ENCODE results near the gene RUNX2. TPM values are rescaled to one million over a fixed set of nuclear protein-coding genes. Genes with fewer than 3 reads are reported as not detected.
"Not testable (repeated sequence)": the region's sequence is repeated elsewhere in the genome, so short reads cannot be mapped to it uniquely, and the experiment has no call there.

The RUNX2 gene
- total RNA-seq, 1 donor from 2014 or later, result 26.1 TPM

GRCh38 chr6:45667766-45668165, 339.6 kb downstream of the RUNX2 start:
- peaks cover 5% of the 10 kb centered on the region for H3K36me3 Mint-ChIP-seq (ENCODE audit: low read depth, unreplicated experiment)
- no peak overlapping the region for H3K9ac ChIP-seq (ENCODE audit: low read length)
- H3K27me3 ChIP-seq (ENCODE audit: insufficient read depth, low read length), result no peaks in the 10 kb centered on the region
- H3K4me3 Mint-ChIP-seq (ENCODE audit: unreplicated experiment), result no peak overlapping the region
- no peak for TF ChIP-seq CTCF (IDR thresholded peaks at IDR 0.05; ENCODE audit: insufficient read depth, low read depth, low read length)
- no peak for TF ChIP-seq EZH2 (IDR thresholded peaks at IDR 0.05; ENCODE audit: insufficient read depth, low read length)
- H3K9me3 ChIP-seq (ENCODE audit: insufficient read depth, low read depth, low read length), result no peaks in the 10 kb centered on the region
- H3K27me3 Mint-ChIP-seq (ENCODE audit: low read depth, unreplicated experiment), result peaks cover 5% of the 10 kb centered on the region
- H3K27ac Mint-ChIP-seq (ENCODE audit: unreplicated experiment), result no peak overlapping the region
- H3K9me3 Mint-ChIP-seq (ENCODE audit: unreplicated experiment), result peaks cover 7% of the 10 kb centered on the region
- peaks cover 23% of the 10 kb centered on the region for H3K4me1 ChIP-seq (ENCODE audit: insufficient read depth, low read length)
- peaks cover 13% of the 10 kb centered on the region for H3K4me1 Mint-ChIP-seq (ENCODE audit: low read depth, unreplicated experiment)
- no peaks in the 10 kb centered on the region for H4K20me1 ChIP-seq (ENCODE audit: insufficient read depth, low read length)
- no peak overlapping the region for H3K27ac ChIP-seq (ENCODE audit: low read depth, low read length)
- FAIRE-seq, result no peak
- no peaks in the 10 kb centered on the region for H3K79me2 ChIP-seq (ENCODE audit: insufficient read depth, low read length)
- no peak for DNase-seq (ENCODE audit: low read depth)
- H3K36me3 ChIP-seq (ENCODE audit: insufficient read depth, low read length), result no peaks in the 10 kb centered on the region
- no peak overlapping the region for H3K4me2 ChIP-seq (ENCODE audit: low read length)
- H3K4me3 ChIP-seq (ENCODE audit: insufficient read depth, low read depth, low read length), result no peak overlapping the region
- no peak overlapping the region for H2AFZ ChIP-seq (ENCODE audit: low read depth, low read length)

- no peak overlapping the region for H3K27ac ChIP-seq (ENCODE audit: low read depth, low read length)
- Mint-ChIP-seq H3K9me3 (ENCODE audit: unreplicated experiment) (peaks cover 6% of the 10 kb centered on the region), H3K4me3 (ENCODE audit: unreplicated experiment) (no peak overlapping the region), H3K36me3 (ENCODE audit: low read depth, unreplicated experiment) (peaks cover 2% of the 10 kb centered on the region), H3K4me1 (ENCODE audit: low read depth, unreplicated experiment) (peaks cover 13% of the 10 kb centered on the region), H3K27me3 (ENCODE audit: low read depth, unreplicated experiment) (peaks cover 2% of the 10 kb centered on the region), H3K27ac (ENCODE audit: unreplicated experiment) (no peak overlapping the region)
- H3K9ac ChIP-seq (ENCODE audit: low read length), result no peak overlapping the region
- DNase-seq (ENCODE audit: low read depth) (no peak), FAIRE-seq (no peak)
- H3K9me3 ChIP-seq (ENCODE audit: insufficient read depth, low read depth, low read length), result no peaks in the 10 kb centered on the region
- H3K4me3 ChIP-seq (ENCODE audit: insufficient read depth, low read depth, low read length), result no peak overlapping the region
- H3K36me3 ChIP-seq (ENCODE audit: insufficient read depth, low read length), result no peaks in the 10 kb centered on the region
- H3K27me3 ChIP-seq (ENCODE audit: insufficient read depth, low read length), result no peaks in the 10 kb centered on the region
- H4K20me1 ChIP-seq (ENCODE audit: insufficient read depth, low read length), result no peaks in the 10 kb centered on the region
- H3K4me2 ChIP-seq (ENCODE audit: low read length), result no peak overlapping the region
- TF ChIP-seq EZH2 (IDR thresholded peaks at IDR 0.05; ENCODE audit: insufficient read depth, low read length) (no peak), CTCF (IDR thresholded peaks at IDR 0.05; ENCODE audit: insufficient read depth, low read depth, low read length) (no peak)
- no peaks in the 10 kb centered on the region for H3K79me2 ChIP-seq (ENCODE audit: insufficient read depth, low read length)
- peaks cover 17% of the 10 kb centered on the region for H3K4me1 ChIP-seq (ENCODE audit: insufficient read depth, low read length)
- no peak overlapping the region for H2AFZ ChIP-seq (ENCODE audit: low read depth, low read length)
Measured at GRCh38 chr6:45668705-45669104, 340.6 kb downstream of the RUNX2 start.

- H3K79me2 ChIP-seq (ENCODE audit: insufficient read depth, low read length); H3K27ac ChIP-seq (ENCODE audit: low read depth, low read length); H3K27me3 Mint-ChIP-seq (ENCODE audit: low read depth, unreplicated experiment); FAIRE-seq; H3K27me3 ChIP-seq (ENCODE audit: insufficient read depth, low read length); H3K4me2 ChIP-seq (ENCODE audit: low read length); H3K36me3 ChIP-seq (ENCODE audit: insufficient read depth, low read length); H3K9me3 ChIP-seq (ENCODE audit: insufficient read depth, low read depth, low read length); H3K9ac ChIP-seq (ENCODE audit: low read length); H3K36me3 Mint-ChIP-seq (ENCODE audit: low read depth, unreplicated experiment); H3K4me3 Mint-ChIP-seq (ENCODE audit: unreplicated experiment); H3K4me3 ChIP-seq (ENCODE audit: insufficient read depth, low read depth, low read length); DNase-seq (ENCODE audit: low read depth); H3K9me3 Mint-ChIP-seq (ENCODE audit: unreplicated experiment); H4K20me1 ChIP-seq (ENCODE audit: insufficient read depth, low read length); H2AFZ ChIP-seq (ENCODE audit: low read depth, low read length); H3K27ac Mint-ChIP-seq (ENCODE audit: unreplicated experiment): not testable (repeated sequence)
- H3K4me1 ChIP-seq (ENCODE audit: insufficient read depth, low read length), result peaks cover 14% of the 10 kb centered on the region
- peaks cover 17% of the 10 kb centered on the region for H3K4me1 Mint-ChIP-seq (ENCODE audit: low read depth, unreplicated experiment)
Measured at GRCh38 chr6:45673167-45673566, 345.0 kb downstream of the RUNX2 start.

GRCh38 chr6:45675166-45675565, 347.0 kb downstream of the RUNX2 start:
- H3K4me2 ChIP-seq (ENCODE audit: low read length), result not testable (repeated sequence)

More at GRCh38 chr6:45675166-45675565, 347.0 kb downstream of the RUNX2 start:
- H3K36me3 ChIP-seq (ENCODE audit: insufficient read depth, low read length); H3K27me3 Mint-ChIP-seq (ENCODE audit: low read depth, unreplicated experiment); H3K36me3 Mint-ChIP-seq (ENCODE audit: low read depth, unreplicated experiment); H3K9me3 Mint-ChIP-seq (ENCODE audit: unreplicated experiment); FAIRE-seq; H2AFZ ChIP-seq (ENCODE audit: low read depth, low read length); H3K4me3 ChIP-seq (ENCODE audit: insufficient read depth, low read depth, low read length); H3K79me2 ChIP-seq (ENCODE audit: insufficient read depth, low read length); H3K9me3 ChIP-seq (ENCODE audit: insufficient read depth, low read depth, low read length); H3K27me3 ChIP-seq (ENCODE audit: insufficient read depth, low read length); H3K27ac Mint-ChIP-seq (ENCODE audit: unreplicated experiment); H3K4me3 Mint-ChIP-seq (ENCODE audit: unreplicated experiment); H4K20me1 ChIP-seq (ENCODE audit: insufficient read depth, low read length); DNase-seq (ENCODE audit: low read depth); H3K27ac ChIP-seq (ENCODE audit: low read depth, low read length); H3K9ac ChIP-seq (ENCODE audit: low read length): not testable (repeated sequence)
- peaks cover 15% of the 10 kb centered on the region for H3K4me1 ChIP-seq (ENCODE audit: insufficient read depth, low read length)
- peaks cover 23% of the 10 kb centered on the region for H3K4me1 Mint-ChIP-seq (ENCODE audit: low read depth, unreplicated experiment)
